Central memory CD8-positive, alpha-beta T cell (primary cell): Measurements from ENCODE around the gene RB1.

Source experiments
- ATAC-seq: fragments of 150-1000 bp; cut with Tn5 transposase; replicated peaks from 2 replicates; pipeline ENCODE4 v1.10.0; 2022; ENCODE audit warnings: mild to moderate bottlenecking, moderate FRiP score, moderate number of reproducible peaks; ENCODE audit not compliant: poor library complexity, severe bottlenecking; ENCODE audit errors: extremely low read depth
- DNase-seq, 2 donors: peaks; one replicate each; pipeline ENCODE4 v3.0.0; 2021; ENCODE audit warnings: low spot score in 2 of 2
- H3K27ac Mint-ChIP-seq: one replicate; pipeline ENCODE4 v1.8.0; 2022; ENCODE audit warnings: low read depth, mild to moderate bottlenecking, moderate library complexity, mixed read lengths
- H3K27me3 Mint-ChIP-seq: one replicate; pipeline ENCODE4 v1.8.0; 2022; ENCODE audit warnings: mixed read lengths
- H3K36me3 Mint-ChIP-seq: one replicate; pipeline ENCODE4 v1.8.0; 2022; ENCODE audit warnings: mild to moderate bottlenecking, moderate library complexity, mixed read lengths; ENCODE audit not compliant: insufficient read depth
- H3K4me1 Mint-ChIP-seq: one replicate; pipeline ENCODE4 v1.8.0; 2022; ENCODE audit warnings: mixed read lengths
- H3K4me3 Mint-ChIP-seq: one replicate; pipeline ENCODE4 v1.8.0; 2022; ENCODE audit warnings: mild to moderate bottlenecking, moderate library complexity, mixed read lengths
- H3K9me3 Mint-ChIP-seq: one replicate; pipeline ENCODE4 v1.8.0; 2022; ENCODE audit warnings: mixed read lengths

Gene RB1

DNA sequence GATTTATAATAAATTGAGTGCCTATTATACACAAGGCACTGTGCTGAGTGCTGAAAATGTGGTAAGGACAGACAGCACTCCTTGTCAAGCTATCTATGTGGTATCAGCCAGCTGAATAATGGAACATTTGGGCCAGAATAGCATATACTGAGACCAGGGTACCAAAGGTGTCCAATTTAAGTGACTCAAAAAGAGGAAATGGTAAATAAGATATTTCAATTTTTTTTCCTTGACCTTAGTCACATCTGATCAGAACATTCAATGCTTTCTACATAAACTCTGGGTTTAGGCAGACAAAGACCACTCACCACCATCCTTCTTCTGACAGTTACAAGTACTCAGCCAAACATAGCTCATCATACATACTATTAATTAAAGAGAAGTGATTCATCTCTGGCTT is 186.1 kb downstream of the RB1 start:
- Mint-ChIP-seq H3K4me1 (peaks cover 24% of the 10 kb centered on the region), H3K4me3 (no peak overlapping the region), H3K36me3 (peaks cover 10% of the 10 kb centered on the region), H3K9me3 (no peaks in the 10 kb centered on the region), H3K27me3 (no peaks in the 10 kb centered on the region), H3K27ac (no peak overlapping the region)
- ATAC-seq (no peak), DNase-seq (no peak)

DNA sequence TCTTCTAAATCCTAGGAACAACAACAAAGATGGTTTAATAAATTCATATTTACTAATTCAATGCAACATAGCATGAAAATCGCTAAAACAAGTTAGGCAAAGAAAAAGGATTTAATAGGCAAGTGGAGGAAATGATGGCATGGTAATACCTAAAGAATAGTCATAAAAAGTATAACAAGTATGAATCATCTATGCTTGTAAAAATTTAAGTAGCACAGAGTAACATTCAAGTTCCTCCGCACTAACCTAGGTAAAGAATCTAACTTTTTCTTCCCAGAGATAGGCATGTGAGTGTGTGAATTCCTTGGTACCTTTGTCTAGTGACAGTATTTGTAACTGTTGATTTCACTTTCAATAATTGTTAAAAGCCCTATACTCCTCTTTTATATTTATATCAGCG is 186.7 kb downstream of the RB1 start:
- Mint-ChIP-seq H3K36me3 (peaks cover 10% of the 10 kb centered on the region), H3K27me3 (no peaks in the 10 kb centered on the region), H3K9me3 (no peaks in the 10 kb centered on the region), H3K27ac (no peak overlapping the region), H3K4me3 (no peak overlapping the region), H3K4me1 (peaks cover 24% of the 10 kb centered on the region)
- no peak for DNase-seq
- ATAC-seq: no peak

DNA sequence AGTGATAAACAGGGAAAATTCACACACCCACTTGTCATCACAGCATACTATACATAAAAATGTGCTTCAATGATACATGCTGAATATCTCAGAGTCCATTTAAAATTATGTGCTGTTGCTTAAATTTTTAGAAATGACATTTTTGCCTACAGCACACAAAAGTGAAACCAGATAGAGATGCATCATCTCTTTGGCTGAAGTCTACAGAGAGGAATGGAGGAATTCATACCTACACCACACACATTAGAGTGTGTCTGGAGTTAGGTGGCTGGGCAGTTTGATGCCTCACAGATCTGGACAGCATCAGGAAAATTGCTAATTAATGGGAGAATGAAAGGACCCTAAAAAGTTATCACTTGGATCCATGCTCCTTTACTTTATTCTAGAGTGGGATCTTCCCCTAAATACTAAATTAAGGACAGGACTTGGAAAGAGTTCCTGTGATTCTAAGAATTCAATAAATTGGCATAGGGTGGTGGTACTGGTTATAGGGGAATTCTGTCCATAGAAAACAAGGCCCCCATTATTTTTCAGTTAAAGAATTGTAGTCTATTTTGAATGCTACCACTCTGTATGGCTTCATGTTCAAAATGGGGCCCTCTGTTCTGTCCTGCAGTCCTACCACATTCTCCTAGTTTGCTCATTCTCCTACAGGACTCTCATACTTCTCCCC is 188.0 kb downstream of the RB1 start:
- Mint-ChIP-seq H3K4me1 (peaks cover 20% of the 10 kb centered on the region), H3K27me3 (no peaks in the 10 kb centered on the region), H3K36me3 (peaks cover 9% of the 10 kb centered on the region), H3K4me3 (no peak overlapping the region), H3K9me3 (no peaks in the 10 kb centered on the region), H3K27ac (no peak overlapping the region)
- DNase-seq: no peak
- ATAC-seq: peak; percentile 1

DNA sequence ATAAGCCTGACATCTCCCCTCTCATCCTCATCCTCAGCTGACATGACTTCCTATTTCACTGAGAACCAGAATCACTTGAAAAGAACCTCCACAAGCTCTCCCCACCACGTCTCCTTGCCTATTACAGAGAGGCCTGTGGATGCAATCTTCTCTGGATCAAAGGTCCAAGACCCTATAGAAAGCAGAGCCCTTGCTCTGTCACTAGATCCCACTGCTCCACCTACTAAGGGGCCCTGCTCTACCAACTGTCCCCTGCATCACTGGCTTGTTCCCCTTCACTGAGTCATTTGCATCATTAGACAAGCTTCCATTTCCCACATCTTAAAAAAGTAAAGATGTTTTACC is 188.5 kb downstream of the RB1 start:
- DNase-seq (no peak), ATAC-seq (peak; percentile 17)
- peaks cover 12% of the 10 kb centered on the region for H3K36me3 Mint-ChIP-seq
- H3K9me3 Mint-ChIP-seq: no peaks in the 10 kb centered on the region
- no peaks in the 10 kb centered on the region for H3K27me3 Mint-ChIP-seq
- H3K27ac Mint-ChIP-seq: no peak overlapping the region
- H3K4me1 Mint-ChIP-seq: peaks cover 22% of the 10 kb centered on the region
- H3K4me3 Mint-ChIP-seq: no peak overlapping the region

DNA sequence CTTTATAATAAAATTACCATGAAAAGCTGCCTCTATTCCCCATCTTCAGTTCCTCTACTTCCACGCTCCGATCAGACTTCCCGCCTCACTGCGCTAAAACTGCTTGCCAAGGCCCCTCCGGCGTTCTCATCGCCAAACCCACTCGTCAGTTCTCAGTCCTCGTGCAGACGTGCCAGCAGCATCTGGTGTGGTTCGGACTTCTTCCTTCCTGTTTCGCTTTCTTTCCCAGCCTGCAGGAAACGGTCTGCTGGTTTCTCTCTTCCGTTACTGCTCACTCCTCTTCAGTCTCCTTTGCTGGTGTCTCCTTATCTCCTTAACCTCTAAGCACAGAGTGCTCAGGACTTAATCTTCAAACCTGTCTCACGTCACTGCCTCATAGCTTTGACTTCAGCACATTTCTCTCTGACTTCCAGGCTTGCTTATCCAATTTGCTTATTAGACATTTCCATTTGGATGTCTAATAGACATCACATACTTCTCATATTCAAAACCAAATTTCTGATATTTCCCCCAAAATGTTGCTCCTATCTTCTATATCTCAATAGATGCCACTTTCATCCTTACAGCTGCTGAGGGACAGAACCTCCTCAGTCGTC is 189.0 kb downstream of the RB1 start:
- Mint-ChIP-seq H3K4me1 (peaks cover 22% of the 10 kb centered on the region), H3K9me3 (no peaks in the 10 kb centered on the region), H3K4me3 (no peak overlapping the region), H3K36me3 (peaks cover 15% of the 10 kb centered on the region), H3K27me3 (no peaks in the 10 kb centered on the region), H3K27ac (no peak overlapping the region)
- ATAC-seq (peak; percentile 84), DNase-seq (peak; percentile 48 to 70)

DNA sequence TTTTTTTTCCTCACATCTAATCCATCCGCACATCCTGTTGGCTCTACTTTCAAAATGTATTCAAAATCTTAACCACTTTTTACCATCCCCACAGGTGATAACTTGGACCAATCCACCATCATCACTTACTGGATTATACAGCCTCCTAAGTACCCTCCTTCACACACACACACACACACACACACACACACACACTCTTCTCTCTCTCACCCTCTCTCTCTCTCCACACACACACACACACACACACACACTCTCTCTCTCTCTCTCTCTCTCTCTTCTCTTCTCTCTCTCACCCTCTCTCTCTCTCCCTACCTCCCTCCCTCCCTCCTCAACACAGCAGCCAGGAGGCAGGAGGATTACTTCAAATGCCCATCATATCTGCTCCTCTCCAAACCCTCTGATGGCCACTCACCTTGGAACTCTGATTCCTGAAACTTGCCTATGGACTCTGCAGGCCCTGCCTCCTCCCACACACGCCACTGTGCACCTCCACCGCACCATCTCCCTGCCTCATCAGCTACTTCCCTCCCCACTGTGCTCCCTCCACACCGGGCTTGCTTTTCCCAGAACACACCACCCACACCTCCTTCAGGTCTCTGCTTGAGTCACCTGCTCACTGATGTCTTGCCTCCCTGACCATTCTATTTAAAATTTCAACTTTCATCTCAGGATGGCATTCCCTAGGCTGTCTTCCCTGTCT is 189.7 kb downstream of the RB1 start:
- DNase-seq: peak in 1 of 2 donors; percentile 34
- peak; percentile 31 for ATAC-seq
- H3K4me1 Mint-ChIP-seq: peaks cover 18% of the 10 kb centered on the region

DNA sequence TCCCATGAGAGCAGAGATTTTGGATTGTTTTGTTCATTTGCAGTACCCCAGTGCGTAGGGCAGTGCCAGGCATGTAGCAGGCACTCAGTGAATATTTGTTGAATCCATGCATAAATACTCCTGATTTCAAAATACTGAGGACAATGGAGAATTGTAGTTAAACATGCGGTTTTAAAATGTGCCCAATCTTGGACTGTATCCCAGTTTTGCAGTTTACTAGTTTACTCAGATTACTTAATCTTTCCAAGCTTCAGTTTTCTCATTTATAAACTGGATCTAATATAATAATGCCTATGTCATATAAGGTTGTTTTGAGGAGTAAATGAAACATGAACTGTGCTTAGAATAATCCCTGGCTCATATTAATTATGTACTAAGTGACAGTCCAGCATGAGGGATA is 190.3 kb downstream of the RB1 start:
- H3K4me1 Mint-ChIP-seq: peaks cover 20% of the 10 kb centered on the region
- ATAC-seq: no peak
- no peak overlapping the region for H3K4me3 Mint-ChIP-seq
- no peak for DNase-seq
- no peak overlapping the region for H3K27ac Mint-ChIP-seq
- no peaks in the 10 kb centered on the region for H3K27me3 Mint-ChIP-seq
- peaks cover 13% of the 10 kb centered on the region for H3K36me3 Mint-ChIP-seq
- H3K9me3 Mint-ChIP-seq: no peaks in the 10 kb centered on the region

More for the DNA sequence above, 189.7 kb downstream of the RB1 start:
- H3K9me3 Mint-ChIP-seq: no peaks in the 10 kb centered on the region
- H3K27ac Mint-ChIP-seq: no peak overlapping the region
- H3K27me3 Mint-ChIP-seq: no peaks in the 10 kb centered on the region
- H3K4me3 Mint-ChIP-seq: no peak overlapping the region
- H3K36me3 Mint-ChIP-seq: peaks cover 15% of the 10 kb centered on the region

DNA sequence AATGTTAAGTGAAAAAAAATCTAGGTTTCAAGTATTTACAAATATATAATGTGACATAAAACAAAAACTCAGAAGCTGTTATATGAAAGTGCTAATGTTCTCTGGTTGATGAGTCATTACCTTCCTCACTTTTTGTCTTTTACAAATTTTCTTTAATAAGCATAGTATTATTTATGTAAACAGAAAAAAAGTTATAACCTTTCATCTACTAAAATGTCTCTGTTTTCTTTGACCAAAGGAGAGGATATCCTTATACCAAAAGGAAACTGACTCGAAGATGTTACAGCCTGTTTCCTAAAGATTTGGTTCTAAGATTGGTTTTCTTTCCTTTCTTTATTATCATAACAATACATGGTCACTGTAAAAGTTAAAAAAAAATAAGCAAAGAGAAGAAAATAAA is 191.3 kb downstream of the RB1 start:
- DNase-seq (no peak), ATAC-seq (no peak)
- Mint-ChIP-seq H3K9me3 (no peaks in the 10 kb centered on the region), H3K27ac (no peak overlapping the region), H3K36me3 (peaks cover 11% of the 10 kb centered on the region), H3K4me1 (peaks cover 30% of the 10 kb centered on the region), H3K27me3 (no peaks in the 10 kb centered on the region), H3K4me3 (no peak overlapping the region)

DNA sequence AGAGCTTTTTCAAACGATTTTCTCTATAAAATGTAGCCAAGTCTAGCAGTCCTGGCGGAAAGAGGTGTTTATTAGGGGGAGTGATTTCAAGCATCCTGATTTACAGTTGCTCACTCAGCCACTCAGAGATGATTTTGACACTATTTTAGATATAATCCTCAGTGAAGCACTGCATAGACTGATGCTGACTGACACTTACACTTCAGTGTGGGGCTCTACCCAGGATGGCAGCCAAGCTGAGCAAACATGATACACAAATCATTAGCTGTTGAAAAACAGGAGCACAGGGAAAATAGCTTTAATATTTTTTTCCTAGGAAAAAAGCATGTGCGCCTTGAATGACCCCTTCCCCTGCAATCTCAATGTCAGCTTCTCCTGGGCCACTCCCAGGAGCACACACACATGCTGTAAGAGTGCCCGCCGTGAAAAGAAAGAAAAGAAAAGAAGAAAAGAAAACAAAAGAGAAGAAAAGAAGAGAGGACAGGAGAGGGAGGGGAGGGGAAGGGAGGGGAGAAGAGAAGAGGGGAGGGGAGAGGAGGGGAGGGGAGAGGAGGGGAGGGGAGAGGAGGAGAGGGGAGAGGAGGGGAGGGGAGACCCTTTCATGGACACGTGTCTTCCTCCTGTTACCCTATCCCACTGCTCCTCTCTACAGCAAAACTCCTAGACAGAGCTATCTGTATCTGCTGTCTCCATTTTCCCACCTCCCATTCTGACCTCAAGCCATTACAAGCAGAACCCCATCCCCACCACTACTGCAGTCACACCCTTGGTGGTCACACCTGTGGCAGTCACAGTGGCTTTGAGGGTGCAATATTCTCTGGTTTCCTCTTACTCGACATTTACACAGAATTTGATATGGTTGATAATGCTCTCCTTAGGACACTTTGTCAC is 193.0 kb downstream of the RB1 start:
- Mint-ChIP-seq H3K27ac (peak overlapping the region; percentile 74), H3K27me3 (no peaks in the 10 kb centered on the region), H3K4me3 (peak overlapping the region; percentile 51), H3K9me3 (no peaks in the 10 kb centered on the region), H3K4me1 (peaks cover 41% of the 10 kb centered on the region), H3K36me3 (peaks cover 13% of the 10 kb centered on the region)
- DNase-seq (peak in 1 of 2 donors; percentile 27), ATAC-seq (no peak)

DNA sequence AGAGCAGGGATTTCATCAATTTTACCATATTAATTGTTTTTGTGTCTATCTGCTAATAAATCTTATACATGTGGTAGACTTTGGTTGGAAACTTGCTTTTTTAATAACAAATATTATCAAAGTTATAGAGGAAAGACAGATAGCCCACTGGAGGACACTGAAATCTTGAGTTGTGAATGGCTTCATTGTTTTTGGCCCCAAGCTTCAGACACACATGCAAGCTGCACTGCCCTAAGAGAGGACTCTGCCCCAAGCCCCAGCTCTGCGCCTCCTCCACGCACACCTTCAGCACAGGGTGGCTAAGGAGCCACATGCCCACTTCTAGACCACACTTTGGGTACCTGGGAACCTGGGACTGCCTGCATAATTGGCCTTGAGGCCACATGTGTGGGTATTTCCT is 194.1 kb downstream of the RB1 start:
- Mint-ChIP-seq H3K4me1 (peaks cover 48% of the 10 kb centered on the region), H3K9me3 (no peaks in the 10 kb centered on the region), H3K27me3 (no peaks in the 10 kb centered on the region), H3K4me3 (no peak overlapping the region), H3K27ac (no peak overlapping the region), H3K36me3 (peaks cover 15% of the 10 kb centered on the region)
- DNase-seq: no peak
- no peak for ATAC-seq

DNA sequence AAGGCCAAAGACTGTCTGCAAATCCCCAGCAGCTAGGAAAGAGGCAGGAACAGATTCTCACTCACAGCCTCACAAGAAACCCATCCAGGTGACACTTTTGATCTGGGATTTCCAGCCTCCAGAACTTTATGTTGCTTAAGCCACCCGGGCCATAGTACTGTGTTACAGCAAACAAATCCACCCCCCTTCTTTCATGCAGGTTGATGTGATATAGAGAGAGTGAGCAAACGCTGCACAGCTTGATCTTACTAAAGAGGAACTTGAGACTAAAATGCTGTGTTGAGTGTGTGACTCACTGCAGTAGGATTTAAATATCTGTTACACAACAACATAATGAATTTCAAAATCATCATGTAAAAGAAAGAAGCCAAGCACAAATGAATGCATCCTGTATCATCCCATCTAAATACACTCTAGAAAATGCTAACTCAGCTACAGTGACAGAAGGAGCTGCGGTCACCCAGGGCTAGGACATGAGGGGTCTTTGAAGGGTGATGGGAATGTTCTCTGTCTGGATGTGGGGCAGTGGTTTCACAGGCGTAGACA is 197.2 kb downstream of the RB1 start:
- ATAC-seq (peak; percentile 6), DNase-seq (no peak)
- peaks cover 77% of the 10 kb centered on the region for H3K4me1 Mint-ChIP-seq
- H3K9me3 Mint-ChIP-seq: no peaks in the 10 kb centered on the region
- peak overlapping the region; percentile 6 for H3K27ac Mint-ChIP-seq
- H3K27me3 Mint-ChIP-seq: no peaks in the 10 kb centered on the region
- peaks cover 20% of the 10 kb centered on the region for H3K36me3 Mint-ChIP-seq
- no peak overlapping the region for H3K4me3 Mint-ChIP-seq

DNA sequence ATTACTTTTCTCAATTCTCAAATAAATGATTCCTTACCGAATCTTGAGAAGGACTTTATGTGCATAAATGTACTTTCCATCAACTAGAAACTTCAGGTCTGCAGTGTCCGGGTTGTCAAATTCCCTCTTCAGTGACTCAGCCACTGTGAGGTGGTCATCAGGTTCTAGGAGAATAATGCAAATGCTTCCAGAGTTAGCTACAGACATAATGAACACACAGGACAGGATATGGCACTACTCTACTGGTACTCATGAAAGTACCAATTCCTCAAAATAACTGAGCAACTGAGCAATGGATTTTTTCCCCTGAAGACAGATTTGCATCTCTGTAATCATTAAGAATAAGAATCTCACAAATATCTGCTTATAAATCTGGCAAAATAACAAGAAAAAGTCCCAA is 198.2 kb downstream of the RB1 start:
- ATAC-seq: no peak
- Mint-ChIP-seq H3K9me3 (no peaks in the 10 kb centered on the region), H3K27me3 (no peaks in the 10 kb centered on the region), H3K36me3 (peaks cover 23% of the 10 kb centered on the region), H3K4me1 (peaks cover 79% of the 10 kb centered on the region), H3K4me3 (no peak overlapping the region), H3K27ac (no peak overlapping the region)
- DNase-seq: no peak
